DOHH2 (cell line): ENCODE measurements around the gene POTEB2.
"Not testable (repeated sequence)": the region's sequence is repeated elsewhere in the genome, so short reads cannot be mapped to it uniquely, and the experiment has no call there.

Experiments
- EZH2phosphoT487 ChIP-seq: fragments of 200-600 bp; sonication (generic); IDR thresholded peaks from 2 replicates; pipeline ENCODE4 v1.6.1; 2017; ENCODE audit warnings: borderline replicate concordance, mild to moderate bottlenecking, antibody characterized with exemption, low read length, moderate library complexity, mixed read lengths
- TF ChIP-seq, protein P1 (sequence below): fragments of 200-600 bp; sonication (generic); IDR thresholded peaks from one replicate; pipeline ENCODE4 v1.5.1; 2014; ENCODE audit warnings: antibody characterized with exemption, mild to moderate bottlenecking, low read depth, low read length; ENCODE audit not compliant: poor library complexity, severe bottlenecking

DNA sequence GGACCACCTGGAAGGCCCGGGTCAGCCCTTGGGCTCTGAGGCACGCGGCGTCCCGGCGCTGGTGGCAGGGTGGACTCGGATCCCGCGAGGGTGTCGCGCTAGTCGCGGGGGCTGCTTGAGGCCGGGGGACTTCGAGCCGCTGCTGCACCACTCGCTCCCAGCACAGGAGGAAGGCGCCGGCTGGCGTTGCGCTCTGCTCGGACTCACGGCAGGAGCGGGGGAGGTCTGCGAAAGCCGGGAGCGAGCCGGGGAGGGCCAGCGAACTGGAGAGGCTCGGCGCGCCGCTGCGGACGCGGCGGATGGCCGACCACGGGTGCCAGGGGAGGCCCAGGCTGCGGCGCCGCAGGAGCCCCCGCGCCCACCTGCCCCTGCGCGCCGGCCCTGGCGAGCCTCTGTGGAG is 12.3 kb upstream of the POTEB2 start:
- TF ChIP-seq, protein P1, sequence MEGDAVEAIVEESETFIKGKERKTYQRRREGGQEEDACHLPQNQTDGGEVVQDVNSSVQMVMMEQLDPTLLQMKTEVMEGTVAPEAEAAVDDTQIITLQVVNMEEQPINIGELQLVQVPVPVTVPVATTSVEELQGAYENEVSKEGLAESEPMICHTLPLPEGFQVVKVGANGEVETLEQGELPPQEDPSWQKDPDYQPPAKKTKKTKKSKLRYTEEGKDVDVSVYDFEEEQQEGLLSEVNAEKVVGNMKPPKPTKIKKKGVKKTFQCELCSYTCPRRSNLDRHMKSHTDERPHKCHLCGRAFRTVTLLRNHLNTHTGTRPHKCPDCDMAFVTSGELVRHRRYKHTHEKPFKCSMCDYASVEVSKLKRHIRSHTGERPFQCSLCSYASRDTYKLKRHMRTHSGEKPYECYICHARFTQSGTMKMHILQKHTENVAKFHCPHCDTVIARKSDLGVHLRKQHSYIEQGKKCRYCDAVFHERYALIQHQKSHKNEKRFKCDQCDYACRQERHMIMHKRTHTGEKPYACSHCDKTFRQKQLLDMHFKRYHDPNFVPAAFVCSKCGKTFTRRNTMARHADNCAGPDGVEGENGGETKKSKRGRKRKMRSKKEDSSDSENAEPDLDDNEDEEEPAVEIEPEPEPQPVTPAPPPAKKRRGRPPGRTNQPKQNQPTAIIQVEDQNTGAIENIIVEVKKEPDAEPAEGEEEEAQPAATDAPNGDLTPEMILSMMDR = not testable (repeated sequence)
- TF ChIP-seq EZH2phosphoT487 = not testable (repeated sequence)
